GM19043 (cell line): Measurements from ENCODE around the gene SYNPO2.
"Not testable (repeated sequence)": the region's sequence is repeated elsewhere in the genome, so short reads cannot be mapped to it uniquely, and the experiment has no call there.

Experiments used
- ATAC-seq: cut with Tn5 transposase; IDR thresholded peaks from one replicate; pipeline ENCODE4 v1.9.1; 2021; ENCODE audit warnings: low read depth; ENCODE audit not compliant: unreplicated experiment

SYNPO2 gene

DNA sequence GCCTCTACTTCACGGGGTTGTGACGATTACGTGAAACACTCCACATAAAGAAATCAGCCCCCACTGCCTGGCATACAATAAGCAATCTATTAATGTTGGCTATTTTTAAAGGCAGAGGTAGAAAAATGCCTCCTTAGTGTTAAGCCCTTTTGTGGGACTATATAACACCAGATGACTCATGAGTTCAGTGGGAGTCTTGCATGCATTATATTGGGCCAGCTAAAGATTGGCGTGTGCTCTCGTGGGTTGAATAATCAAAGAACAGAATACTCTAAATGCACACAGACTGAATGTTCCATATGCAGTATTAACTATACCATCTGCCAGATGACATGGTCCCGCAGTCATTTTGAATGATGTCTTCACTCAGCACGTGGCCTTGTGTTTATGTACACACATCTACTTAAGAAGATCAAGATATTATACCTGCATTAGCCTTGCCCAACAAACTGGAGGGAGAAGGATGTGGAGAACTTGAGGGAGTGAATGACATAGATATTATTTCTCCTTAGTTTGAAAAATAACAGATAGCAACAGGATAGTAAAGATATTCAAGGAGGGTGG is 162.0 kb downstream of the SYNPO2 start:
- no peak for ATAC-seq

DNA sequence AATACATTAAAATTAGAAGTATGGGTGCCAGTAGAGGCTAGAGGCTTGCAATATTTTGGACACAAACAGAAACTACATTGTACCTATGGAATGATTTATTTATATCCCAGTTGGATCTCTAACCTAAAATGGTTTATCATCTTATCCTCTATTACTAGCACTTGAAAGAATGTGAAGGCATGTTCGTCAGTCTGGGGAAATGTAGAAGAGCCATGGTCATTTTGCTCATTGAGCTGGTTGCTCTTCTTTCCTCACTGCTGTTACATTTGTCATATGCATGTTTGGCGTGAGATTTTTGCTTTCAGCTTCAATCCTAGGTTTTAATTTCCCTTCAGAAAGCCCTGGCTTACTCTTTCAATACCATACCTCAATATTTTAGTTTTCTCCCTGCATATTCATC is 164.6 kb downstream of the SYNPO2 start:
- ATAC-seq = no peak

DNA sequence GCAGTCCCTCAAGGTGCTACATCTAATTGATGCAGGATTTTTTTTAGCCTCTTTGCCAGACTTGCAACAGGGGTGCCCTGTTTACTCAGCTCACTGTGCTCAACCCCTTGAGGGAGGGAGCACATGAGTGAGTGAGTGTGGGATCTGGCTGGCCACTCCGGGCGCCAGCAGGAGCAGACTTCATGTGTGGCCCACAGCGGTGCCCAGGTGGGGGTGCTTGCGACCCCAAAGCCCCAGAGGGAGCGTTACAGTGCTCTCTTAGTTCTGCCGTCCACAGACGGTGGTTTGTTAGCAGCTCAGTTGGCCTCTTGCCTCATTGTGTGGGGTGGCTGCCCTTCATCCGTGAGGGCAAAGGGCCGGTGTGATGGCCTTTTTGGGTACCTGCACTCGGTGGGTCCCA is 165.3 kb downstream of the SYNPO2 start:
- ATAC-seq = no peak

DNA sequence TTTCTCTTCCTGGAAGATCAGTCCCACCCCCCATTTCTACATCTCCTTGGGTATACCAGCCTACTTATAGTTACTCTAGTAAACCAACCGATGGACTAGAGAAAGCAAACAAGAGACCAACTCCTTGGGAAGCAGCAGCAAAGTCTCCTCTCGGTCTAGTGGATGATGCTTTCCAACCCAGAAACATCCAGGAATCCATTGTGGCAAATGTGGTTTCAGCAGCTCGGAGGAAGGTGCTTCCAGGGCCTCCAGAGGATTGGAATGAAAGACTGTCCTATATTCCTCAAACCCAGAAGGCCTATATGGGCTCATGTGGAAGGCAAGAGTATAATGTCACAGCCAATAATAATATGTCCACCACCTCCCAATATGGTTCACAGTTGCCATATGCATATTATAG is 168.8 kb downstream of the SYNPO2 start:
- no peak for ATAC-seq

DNA sequence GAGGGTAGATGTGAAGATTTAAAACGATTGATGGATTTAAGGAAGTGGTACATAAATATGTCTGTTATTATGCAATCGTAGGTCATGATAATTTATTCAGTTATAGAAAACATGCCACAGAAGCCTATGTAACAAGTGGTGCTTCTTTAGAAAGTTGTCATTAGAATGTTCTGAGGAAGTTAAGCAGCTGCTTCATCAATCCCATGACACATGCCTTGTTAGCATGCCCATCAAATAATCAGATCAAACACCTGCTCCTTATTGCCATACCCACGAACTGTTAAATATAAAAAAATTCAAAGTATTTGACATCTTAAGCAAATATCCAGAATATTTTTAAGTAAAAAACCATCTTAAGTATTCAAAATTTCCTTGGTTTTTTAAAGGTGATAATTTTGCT is 170.6 kb downstream of the SYNPO2 start:
- no peak for ATAC-seq

DNA sequence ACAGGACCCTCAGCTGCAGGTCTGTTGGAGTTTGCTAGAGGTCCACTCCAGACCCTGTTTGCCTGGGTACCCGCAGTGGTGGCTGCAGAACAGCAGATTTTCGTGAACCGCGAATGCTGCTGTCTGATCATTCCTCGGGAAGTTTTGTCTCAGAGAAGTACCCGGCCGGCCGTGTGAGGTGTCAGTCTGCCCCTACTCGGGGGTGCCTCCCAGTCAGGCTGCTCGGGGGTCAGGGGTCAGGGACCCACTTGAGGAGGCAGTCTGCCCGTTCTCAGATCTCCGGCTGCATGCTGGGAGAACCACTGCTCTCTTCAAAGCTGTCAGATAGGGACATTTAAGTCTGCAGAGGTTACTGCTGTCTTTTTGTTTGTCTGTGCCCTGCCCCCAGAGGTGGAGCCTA is 178.5 kb downstream of the SYNPO2 start:
- not testable (repeated sequence) for ATAC-seq

DNA sequence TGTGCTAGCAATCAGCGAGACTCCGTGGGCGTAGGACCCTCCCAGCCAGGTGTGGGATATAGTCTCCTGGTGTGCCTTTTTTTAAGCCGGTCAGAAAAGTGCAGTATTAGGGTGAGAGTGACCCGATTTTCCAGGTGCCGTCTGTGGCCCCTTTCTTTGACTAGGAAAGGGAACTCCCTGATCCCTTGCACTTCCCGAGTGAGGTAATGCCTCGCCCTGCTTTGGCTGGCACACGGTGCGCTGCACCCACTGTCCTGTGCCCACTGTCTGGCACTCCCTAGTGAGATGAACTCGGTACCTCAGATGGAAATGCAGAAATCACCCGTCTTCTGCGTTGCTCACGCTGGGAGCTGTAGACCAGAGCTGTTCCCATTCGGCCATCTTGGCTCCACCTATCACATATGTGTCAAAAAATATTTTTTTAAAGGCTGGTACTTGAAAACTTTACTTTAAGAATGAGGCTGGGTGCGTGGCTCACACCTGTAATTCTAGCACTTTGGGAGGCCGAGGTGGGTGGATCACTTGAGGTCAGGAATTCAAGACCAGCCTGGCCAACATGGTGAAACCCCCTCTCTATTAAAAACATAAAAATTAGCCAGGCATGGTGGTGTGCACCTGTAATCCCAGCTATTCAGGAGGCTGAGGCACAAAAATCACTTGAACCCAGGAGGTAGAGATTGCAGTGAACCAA is 179.2 kb downstream of the SYNPO2 start:
- ATAC-seq = not testable (repeated sequence)

DNA sequence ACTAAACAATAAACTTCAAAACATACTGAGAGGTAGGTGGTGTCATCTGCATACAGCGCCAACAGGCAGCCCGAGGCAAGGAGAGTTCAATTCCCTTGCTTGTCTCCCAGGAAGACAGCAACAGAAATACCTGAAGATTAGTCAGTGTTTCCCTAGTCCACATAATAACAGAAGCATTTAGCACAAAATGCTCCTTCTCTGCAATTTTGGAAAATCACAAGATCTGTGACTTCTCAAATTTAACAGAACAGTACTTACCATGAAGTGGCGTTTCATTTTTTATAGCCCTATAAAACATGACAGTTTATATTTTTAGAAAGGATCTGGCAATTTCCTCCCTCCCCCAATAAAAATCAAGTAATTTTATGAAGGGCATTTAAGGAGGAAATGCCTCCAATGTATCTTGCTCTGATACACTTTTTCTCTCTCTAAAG is 179.9 kb downstream of the SYNPO2 start:
- ATAC-seq = no peak

DNA sequence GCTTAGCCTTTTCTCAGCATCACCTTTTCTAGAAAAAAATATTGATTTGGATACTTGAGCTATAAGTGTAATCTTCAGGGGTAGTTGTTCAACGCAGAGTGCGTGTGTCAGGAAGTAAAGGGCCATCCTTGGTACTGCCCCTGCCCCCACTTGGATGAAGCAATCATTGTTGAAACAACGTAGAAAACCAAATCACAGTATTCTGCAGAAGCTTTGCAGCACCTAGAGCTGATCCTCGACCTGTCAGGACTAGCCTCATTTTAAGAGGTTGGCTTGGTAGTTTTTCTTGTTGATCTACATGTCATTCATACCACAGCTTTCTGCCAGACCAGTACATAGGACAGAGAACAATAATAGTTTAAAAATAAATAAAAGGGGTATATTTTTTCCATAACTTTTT is 181.6 kb downstream of the SYNPO2 start:
- no peak for ATAC-seq

DNA sequence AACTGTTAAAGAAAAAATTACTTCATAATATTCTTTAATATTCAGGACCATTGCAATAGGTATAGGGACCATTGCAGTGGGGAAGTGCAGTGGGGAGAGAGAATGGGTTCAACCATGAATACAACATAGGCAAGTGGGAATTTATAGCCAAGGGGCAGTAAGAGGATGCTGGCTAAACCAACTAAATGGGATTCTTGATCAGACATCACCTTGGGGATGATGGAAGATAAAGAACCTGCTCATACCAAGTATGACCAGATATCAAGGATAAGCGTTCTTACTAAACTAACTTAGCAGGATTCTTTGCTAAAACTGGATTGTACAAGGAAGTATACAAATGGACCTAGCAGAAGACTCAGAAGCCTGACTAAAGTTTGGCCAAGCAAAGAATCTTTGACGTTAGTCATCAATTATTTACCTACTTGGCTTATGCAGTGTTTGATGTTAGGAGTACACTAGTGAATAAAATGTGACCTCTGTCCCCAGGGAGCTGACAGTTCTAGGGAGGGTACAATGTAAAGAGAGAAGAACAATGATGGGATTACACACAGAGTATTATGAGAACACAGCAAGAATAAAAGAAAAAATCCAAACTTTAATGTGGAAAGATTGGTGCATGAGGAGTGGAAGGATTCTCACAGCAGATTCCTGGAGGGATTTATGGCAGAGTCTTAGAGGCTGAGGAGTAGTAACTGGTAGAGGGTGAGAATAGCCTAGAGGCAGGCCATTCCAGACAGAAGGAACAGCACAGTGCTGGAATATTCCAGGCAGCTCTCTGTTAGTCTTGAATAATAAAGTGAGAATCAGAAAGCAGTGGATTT is 192.3 kb downstream of the SYNPO2 start:
- ATAC-seq = no peak

DNA sequence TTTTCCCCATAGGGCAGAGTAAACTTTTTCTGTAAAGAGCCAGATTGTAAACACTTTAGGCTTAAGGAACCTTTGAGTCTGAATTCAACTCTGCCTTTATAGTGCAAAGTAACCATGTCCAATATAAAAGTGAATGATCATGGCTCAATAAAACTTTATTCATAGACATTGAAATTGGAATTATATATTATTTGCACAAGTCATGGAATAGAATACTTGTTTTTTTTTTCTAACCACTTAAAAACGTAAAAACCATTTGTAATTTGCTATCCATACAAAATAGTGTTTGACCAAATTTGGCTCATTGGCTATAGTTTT is 192.8 kb downstream of the SYNPO2 start:
- ATAC-seq = no peak

DNA sequence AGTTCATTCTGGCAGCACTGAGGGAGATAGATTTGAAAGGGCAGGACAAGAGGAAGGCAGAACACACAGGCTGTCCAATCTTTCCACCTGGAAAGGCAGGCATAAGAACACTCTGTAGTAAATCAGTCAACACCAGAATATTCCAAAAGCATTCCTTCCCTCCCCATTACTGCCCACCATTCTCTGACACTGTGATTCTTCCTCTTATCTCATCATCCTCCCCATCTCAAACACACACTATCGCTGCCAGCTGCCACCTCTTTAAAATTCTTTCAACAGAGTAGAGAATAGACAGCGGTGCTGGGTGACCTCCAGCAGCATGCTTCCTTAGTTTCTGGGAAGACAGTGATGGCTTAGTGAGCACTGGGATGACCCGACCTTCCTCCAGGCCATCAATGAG is 193.3 kb downstream of the SYNPO2 start:
- ATAC-seq = no peak

DNA sequence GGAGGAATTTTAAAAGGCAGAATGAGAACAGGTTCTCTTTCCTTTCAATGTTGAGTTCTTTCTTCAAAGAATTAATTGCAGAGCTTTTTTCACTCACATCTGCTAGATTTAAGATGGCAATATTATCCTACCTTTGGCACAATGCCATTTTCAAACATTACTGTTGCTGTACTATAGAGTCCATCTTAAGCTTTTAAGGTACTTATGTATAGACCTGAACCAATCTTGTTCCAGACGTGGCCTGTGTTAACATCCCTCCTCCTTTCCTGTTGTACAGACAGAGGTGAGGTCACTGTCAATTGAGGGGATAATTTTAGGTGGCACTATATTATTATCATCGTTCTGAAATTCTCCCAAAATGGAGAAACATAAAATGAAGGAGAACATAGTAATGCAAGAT is 194.0 kb downstream of the SYNPO2 start:
- no peak for ATAC-seq

DNA sequence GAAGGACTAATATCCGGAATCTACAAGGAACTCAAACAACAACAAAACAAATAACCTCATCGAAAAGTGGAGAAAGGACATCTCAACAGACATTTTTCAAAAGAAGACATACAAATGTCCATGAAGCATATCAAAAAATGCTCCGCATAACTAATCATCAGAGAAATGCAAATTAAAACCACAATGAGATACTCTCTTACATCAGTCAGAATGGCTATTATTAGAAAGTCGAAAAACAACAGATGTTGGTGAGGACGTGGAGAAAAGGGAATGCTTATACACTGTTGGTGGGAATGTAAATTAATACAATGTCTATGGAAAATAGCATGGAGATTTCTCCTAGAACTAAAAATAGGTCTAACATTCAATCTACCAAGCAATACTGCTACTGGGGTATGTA is 195.9 kb downstream of the SYNPO2 start:
- no peak for ATAC-seq

DNA sequence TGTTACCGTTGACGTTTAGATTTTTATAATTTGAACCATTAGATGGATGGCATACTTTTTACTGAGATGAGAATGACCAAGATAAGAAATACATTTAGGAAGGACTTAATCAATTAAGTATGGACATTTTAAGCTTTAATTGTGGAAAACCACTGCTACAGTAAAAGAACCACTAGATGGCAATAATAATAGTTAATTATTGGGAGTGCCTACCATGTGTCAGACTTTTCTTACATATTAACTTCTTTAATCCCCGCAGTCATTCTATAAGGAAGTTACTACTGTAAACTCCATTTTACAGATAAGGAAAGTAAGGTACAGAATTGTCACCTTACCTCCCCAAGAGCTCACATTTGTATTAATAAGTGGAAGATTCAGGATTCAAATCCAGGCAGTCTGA is 198.5 kb downstream of the SYNPO2 start:
- ATAC-seq = no peak

DNA sequence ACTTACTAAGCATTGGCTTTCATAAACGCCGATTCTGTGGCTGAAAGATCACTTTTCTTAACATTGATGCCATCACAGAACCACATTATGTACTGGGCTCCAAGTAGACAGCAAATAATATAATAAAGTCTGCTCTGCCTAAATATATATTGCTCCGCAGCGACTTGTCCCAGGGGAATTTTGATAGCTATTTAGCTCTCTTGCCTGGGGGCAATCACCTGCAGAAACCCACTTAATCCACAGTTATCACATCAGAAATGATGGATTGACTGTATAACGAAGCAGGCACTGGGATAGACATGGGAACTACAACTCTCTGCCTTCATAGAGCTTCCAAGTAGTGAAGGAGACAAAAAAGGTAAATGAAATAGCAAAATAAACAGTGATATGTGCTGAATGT is 199.0 kb downstream of the SYNPO2 start:
- ATAC-seq = no peak

DNA sequence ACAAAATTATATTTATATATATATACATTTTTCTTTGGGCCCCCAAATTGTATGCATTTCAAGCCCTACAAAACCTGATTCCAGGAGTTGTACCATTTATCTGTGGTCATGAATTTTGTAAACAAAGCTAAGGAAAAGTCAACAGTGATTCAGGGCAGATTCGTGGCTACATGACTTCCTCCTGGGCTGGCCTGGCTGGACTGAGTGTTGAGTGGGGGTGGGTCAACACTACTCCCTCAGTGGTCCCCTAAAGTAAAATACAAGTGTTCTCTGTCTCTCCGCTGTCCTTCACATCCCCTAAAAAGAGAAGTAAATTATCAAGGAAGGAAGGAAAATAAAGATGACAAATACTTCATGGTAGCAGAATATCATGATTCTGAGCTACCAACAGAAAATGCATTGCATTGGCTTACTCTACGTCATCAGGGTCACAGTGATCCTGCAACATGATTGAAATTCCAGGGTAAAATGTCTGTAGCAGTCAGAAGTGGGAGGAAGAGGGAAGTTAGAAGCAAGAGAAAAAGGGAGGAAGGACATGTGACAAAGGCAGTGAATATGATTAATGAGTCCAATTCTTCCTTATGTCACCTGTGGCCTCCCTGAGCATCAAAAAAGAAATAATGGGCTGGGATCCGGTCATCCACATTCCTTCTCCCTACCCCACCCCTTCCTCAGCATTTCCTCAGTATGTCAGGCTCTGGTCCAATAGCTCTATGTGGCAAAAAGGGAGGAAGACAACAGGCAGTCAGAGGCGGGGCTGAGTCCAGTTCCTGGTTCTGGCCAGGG is 204.6 kb downstream of the SYNPO2 start:
- ATAC-seq = no peak

DNA sequence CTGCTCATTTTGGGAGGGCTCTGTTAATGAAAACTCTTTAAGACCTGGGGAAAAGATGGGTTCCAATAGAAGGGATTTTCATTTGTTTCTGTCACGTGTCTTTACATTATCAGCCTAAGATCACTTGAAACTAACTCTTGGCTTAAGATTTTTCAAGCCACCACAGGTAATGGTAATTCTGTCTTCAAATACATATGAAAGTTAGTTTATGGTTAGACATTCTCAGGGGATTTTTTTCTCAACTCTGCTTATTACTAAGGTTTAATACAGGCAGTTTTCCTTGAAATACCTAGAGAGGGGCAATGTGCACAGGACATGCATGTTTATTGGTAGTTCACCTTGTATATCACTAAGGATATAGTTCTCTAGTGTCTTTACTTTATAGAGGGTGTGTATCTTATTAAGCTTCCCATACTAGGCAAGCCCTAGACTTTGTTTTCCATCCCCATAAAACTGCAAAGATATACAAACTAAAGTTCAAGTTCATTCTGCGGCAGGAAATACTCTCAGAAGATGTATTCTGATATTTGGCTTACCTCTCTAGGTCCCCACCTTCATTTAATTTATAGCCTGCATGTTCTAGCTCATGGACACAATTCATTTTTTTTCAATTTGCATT is 208.7 kb downstream of the SYNPO2 start:
- ATAC-seq = no peak

DNA sequence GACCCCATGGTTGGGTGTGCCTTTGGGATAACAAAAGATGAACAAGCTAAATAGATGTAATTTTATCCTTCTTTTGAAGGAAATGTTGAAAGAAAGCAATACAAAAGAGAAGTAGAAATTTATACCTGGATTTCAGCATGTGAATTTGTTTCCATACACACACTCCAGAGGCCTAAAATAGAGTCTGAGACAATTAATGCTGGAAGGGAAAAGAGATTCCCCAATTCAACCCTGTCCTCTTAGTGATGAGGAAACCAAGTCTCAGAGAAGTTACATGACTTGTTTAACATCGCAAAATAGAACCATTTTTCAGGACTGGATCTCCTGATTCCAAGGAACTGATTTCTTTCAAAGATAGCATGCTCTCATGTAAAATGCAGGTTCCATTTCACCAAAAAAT is 209.7 kb downstream of the SYNPO2 start:
- no peak for ATAC-seq

DNA sequence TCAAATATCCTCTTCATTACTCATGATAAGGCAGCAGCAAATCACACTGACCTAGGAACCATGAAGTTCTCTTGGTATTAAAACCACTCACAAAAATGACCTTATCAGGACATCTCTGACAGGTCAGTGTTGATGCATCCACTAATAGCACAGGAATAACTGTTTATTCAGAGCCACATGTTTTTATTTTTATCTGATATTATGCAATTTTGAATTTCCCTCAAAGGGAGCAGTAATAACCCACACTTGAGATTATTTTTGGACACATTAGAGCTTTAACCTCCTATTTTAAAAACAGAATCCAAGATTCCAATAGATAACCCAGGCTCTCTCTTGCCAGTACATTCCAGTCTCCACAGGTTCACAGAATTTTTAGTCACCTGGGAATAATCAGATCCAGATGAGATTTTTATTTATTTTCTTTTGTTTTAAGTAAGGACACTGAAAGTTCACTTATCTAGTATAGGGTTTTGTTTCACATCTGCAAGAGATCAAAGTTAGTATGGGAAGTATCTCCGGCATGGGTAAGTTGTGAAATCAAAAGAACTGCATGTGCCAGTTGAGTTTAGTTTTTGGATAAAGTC is 210.7 kb downstream of the SYNPO2 start:
- no peak for ATAC-seq
